Large intestine (tissue), 3 donors: Measurements from ENCODE around the gene ZCCHC14. TPM values are rescaled to one million over a fixed set of nuclear protein-coding genes. Genes with fewer than 3 reads are reported as not detected.

Experiments used
- DNase-seq, 2 donors: peaks; one replicate each; pipeline versions ENCODE4 v3.0.0 to v3.0.0-alpha.2; 2013
- H3K27ac ChIP-seq: one replicate; pipeline ENCODE4 v1.5.1; 2013; ENCODE audit warnings: low read length
- H3K27me3 ChIP-seq: 2 replicates; pipeline ENCODE4 v1.6.1; 2013; ENCODE audit warnings: low read length; ENCODE audit not compliant: control insufficient read depth, insufficient read depth
- H3K36me3 ChIP-seq: 2 replicates; pipeline ENCODE4 v1.6.1; 2013; ENCODE audit warnings: low read length; ENCODE audit not compliant: control insufficient read depth, insufficient read depth
- H3K4me1 ChIP-seq: one replicate; pipeline ENCODE4 v1.6.1; 2013; ENCODE audit warnings: low read length; ENCODE audit not compliant: control insufficient read depth, insufficient read depth
- H3K4me3 ChIP-seq: one replicate; pipeline ENCODE4 v1.5.1; 2013; ENCODE audit warnings: low read length
- H3K9me3 ChIP-seq: one replicate; pipeline ENCODE4 v1.6.1; 2013; ENCODE audit warnings: mild to moderate bottlenecking, low read depth, low read length, moderate library complexity; ENCODE audit not compliant: control insufficient read depth
- WGBS: methylation state at CpG from one replicate; pipeline ENCODE4 v1.1.5; 2013; ENCODE audit warnings: low lambda C conversion rate; ENCODE audit not compliant: insufficient coverage; 5-methylcytosine and 5-hydroxymethylcytosine counted together
- polyA plus RNA-seq: library from polyadenylated mRNA; unstranded; fragments of 120-200 nt; gene quantifications from one replicate; pipeline ENCODE4 v1.2.1, GENCODE V29; 2013

The ZCCHC14 gene
- polyA plus RNA-seq, 1 donor = 40.9 TPM

DNA sequence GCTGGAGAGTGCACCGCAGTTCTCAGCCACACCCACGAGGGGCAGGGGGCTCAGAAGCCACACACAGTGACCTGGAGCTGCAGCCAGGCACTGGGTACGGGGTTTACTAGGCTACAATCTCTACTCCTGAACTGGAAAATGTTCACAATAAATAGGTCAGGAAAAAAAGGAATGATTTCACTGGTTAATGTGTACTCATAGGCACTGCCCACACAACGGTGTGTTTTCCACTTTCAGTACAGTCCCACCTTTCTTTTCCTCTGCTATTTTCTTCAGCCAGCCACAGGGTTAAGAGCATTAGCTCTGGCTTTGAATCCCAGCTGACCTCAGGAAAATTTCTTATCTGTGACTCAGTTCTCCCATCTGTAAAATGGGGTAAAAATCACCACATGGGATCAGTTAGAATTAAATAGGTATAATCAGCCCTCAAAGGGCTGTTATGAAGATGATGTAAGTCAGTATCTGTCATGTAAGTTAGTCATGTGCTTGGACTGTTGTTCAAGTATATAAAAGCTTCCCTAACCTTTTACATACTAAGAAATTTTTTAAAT lies 35.7 kb downstream of the ZCCHC14 start:
- H3K27ac ChIP-seq = peak overlapping the region; percentile 81
- H3K4me3 ChIP-seq = no peak overlapping the region
- 60% methylated on average over 1 of the region's 4 CpGs for WGBS
- H3K4me1 ChIP-seq = peaks cover 54% of the 10 kb centered on the region
- peak in 1 of 2 donors; percentile 68 for DNase-seq
- H3K36me3 ChIP-seq = peaks cover 38% of the 10 kb centered on the region
- no peaks in the 10 kb centered on the region for H3K9me3 ChIP-seq
- H3K27me3 ChIP-seq = no peaks in the 10 kb centered on the region

DNA sequence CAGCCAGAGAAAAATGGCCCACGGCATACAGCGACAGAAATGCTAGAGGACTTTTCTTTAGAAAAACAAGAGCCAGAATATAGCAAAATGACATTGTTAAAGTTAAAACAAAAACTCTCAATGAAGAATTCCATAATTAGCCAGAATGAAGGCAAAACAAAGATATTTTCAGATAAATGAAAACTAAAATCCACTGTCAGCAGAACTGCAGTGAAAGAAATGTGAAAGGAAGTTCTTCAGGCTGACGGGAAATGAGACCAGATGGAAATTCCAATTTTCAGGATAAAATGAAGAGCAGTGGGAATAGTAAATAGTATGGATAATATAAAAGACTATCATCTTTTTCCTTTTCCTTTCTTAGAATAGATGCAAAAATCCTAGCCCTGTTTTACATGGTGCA lies 38.4 kb downstream of the ZCCHC14 start:
- no peak for DNase-seq
- Histone ChIP-seq H3K4me3 (no peak overlapping the region), H3K27ac (no peak overlapping the region), H3K36me3 (peaks cover 52% of the 10 kb centered on the region), H3K27me3 (no peaks in the 10 kb centered on the region), H3K9me3 (no peaks in the 10 kb centered on the region), H3K4me1 (peaks cover 37% of the 10 kb centered on the region)
- 88% methylated on average over 1 of the region's 3 CpGs for WGBS

DNA sequence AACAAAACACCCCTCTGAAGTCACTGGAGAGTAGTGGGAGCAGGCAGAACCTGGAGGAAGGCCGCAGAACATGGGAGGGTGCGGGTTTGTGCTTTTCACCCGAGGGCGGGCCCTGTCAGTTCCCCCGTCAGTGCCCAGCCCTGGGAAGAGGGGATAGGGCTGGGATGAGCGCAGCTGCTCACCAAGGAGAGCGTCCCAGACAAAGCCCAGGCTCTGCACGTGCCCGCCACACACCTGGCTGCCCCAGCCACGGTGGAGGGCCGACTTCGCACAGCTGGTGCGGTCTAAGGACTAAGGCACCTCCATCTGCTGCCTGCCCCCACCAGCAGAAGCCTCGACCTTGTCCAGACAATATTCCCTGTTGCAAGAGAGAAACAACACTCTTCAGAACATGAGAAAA lies 39.5 kb downstream of the ZCCHC14 start:
- no CpG with 5 or more reads among the region's 14 CpGs for WGBS
- peaks cover 52% of the 10 kb centered on the region for H3K36me3 ChIP-seq
- no peak for DNase-seq

DNA sequence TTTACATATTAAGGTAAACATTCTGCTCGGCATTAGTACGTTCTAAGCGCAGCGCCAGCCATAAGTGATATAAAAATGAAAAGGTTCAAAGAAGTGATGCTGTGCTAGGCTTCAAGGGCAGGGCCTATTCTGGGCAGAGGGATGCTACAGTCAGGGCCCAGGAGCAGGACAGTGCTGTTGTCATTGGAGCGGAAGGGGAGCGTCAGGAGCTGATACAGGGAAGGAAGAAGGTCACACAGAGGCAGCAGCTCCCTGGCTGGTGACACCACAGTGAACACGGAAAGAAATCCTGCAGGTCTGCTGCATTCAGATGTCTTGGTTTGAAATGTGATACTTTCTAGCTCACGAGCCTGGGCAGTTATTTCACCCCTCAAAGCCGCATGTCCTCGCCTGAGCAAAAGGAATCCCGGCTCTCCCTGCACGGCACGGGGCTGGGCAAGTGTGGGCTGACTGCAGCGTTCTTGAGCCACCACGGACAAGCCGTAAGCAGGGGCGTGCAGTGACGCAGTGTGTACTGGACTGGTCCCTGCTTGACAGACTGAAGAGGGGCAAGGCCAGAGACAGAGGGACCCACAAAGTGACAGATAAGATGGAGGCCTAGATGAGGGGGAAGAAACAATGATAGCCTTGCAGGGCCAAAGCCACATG lies 41.1 kb downstream of the ZCCHC14 start:
- Histone ChIP-seq H3K27ac (no peak overlapping the region), H3K36me3 (peaks cover 61% of the 10 kb centered on the region), H3K9me3 (no peaks in the 10 kb centered on the region), H3K4me1 (peaks cover 12% of the 10 kb centered on the region), H3K4me3 (no peak overlapping the region), H3K27me3 (no peaks in the 10 kb centered on the region)
- DNase-seq = no peak
- 90% methylated on average over 4 of the region's 18 CpGs for WGBS

More for the DNA sequence above, 39.5 kb downstream of the ZCCHC14 start:
- H3K27ac ChIP-seq = no peak overlapping the region
- H3K4me3 ChIP-seq = no peak overlapping the region
- no peaks in the 10 kb centered on the region for H3K27me3 ChIP-seq
- H3K9me3 ChIP-seq = no peaks in the 10 kb centered on the region
- H3K4me1 ChIP-seq = peaks cover 28% of the 10 kb centered on the region

DNA sequence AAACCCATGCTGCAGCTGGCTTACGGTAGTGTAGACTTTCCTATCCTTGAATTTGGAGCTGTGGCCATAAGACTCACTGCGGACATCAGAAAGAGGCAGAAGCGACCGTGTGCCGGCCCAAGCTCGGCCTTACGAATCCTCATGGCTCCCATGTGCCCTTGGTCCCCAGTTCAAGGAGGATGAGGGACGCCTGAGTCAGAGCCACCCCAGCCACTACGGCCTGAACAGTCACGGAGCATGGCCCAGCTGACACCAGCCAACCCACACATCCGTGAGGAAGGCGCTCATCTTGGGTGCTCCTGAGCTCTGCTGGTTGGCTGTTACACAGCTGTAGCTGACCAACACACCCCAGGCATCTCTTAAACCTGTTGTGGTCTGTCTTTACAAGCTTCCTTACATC lies 44.0 kb downstream of the ZCCHC14 start:
- DNase-seq = no peak
- no peak overlapping the region for H3K27ac ChIP-seq
- H3K4me3 ChIP-seq = no peak overlapping the region
- no peaks in the 10 kb centered on the region for H3K9me3 ChIP-seq
- no peaks in the 10 kb centered on the region for H3K4me1 ChIP-seq
- peaks cover 71% of the 10 kb centered on the region for H3K36me3 ChIP-seq
- no CpG with 5 or more reads among the region's 12 CpGs for WGBS
- H3K27me3 ChIP-seq = no peaks in the 10 kb centered on the region

DNA sequence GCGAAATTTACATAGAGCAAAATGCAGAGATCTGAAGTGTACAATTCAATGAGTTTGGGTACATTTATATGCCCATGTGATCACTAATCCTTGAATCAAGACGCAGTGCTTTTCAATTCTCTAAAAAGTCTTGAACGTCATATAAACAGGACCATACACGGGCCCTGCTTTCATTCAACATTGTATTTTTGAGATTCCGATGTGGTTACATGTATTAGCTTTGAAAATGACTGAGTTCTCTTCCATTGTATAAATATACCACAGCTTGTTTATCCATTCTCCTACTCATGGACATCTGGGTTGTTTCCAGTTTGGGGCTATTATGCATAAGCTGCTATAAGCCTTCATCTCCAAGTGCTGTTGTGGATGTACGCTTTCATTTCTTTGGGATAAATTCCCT lies 45.5 kb downstream of the ZCCHC14 start:
- Histone ChIP-seq H3K9me3 (no peaks in the 10 kb centered on the region), H3K27me3 (no peaks in the 10 kb centered on the region), H3K4me3 (no peak overlapping the region), H3K36me3 (peaks cover 61% of the 10 kb centered on the region), H3K27ac (peak overlapping the region; percentile 58), H3K4me1 (no peaks in the 10 kb centered on the region)
- peak; percentile 44 to 47 for DNase-seq
- 70% methylated on average over 2 of the region's 6 CpGs for WGBS

DNA sequence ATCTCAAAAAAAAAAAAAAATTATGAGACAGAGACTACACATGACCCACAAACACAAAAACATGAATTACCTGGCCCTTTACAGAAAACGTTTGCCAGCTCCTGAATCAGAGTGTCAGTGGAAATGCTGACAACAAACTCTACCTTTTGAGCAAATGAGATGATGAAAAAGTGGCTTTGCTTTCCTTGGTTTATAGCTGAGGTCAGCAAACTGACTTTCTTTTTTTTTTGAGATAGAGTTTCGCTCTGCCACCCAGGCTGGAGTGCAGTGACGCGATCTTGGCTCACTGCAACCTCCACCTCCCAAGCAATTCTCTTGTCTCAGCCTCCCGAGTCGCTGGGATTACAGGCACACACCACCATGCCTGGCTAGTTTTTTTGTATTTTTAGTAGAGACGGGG lies 46.3 kb downstream of the ZCCHC14 start:
- Histone ChIP-seq H3K4me1 (no peaks in the 10 kb centered on the region), H3K9me3 (no peaks in the 10 kb centered on the region), H3K4me3 (no peak overlapping the region), H3K27ac (peak overlapping the region; percentile 58), H3K36me3 (peaks cover 58% of the 10 kb centered on the region), H3K27me3 (no peaks in the 10 kb centered on the region)
- no peak for DNase-seq
- WGBS = 100% methylated on average over 1 of the region's 7 CpGs

DNA sequence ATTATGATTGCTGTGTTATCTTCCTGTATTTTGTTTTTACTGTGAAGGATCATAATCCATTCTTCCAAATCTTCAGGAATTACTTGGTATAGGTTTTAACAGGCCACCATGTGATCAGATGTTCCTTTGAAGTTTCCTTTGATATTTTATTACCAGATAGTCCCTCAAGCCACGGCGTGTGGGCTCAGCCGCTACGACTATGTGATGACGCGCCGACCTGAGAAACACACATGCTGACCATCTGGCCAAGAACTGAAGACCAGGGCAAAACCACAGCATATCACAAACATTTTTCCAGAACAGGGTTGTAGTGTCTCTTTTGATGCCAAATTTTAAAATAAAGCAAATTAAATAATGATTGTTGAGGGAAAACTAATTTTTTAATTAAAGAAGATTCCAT lies 47.3 kb downstream of the ZCCHC14 start:
- Histone ChIP-seq H3K9me3 (no peaks in the 10 kb centered on the region), H3K4me1 (no peaks in the 10 kb centered on the region), H3K27me3 (no peaks in the 10 kb centered on the region), H3K27ac (no peak overlapping the region), H3K4me3 (no peak overlapping the region), H3K36me3 (peaks cover 51% of the 10 kb centered on the region)
- WGBS = no CpG with 5 or more reads among the region's 7 CpGs
- no peak for DNase-seq

DNA sequence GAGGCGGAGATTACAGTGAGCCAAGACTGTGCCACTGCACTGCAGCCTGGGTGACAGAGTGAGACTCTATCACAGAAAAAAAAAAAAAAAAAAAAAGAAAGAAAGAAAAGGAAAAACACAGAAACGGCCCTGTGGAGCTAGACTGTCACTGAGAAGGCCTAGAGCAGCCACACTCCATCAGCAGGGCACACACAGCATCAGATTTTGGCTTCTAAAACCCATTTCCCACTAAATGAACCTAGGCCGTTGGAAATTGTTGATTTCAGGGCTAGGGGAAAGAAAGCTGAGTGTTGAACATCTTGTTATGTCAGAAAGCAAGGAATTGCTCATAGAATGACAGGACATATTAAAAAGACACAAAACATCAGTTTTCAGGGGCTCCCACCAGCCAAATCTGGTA lies 48.9 kb downstream of the ZCCHC14 start:
- Histone ChIP-seq H3K4me3 (no peak overlapping the region), H3K27me3 (no peaks in the 10 kb centered on the region), H3K9me3 (no peaks in the 10 kb centered on the region), H3K36me3 (peaks cover 43% of the 10 kb centered on the region), H3K27ac (no peak overlapping the region), H3K4me1 (no peaks in the 10 kb centered on the region)
- DNase-seq = no peak
- WGBS = 100% methylated on average over 1 of the region's 3 CpGs

DNA sequence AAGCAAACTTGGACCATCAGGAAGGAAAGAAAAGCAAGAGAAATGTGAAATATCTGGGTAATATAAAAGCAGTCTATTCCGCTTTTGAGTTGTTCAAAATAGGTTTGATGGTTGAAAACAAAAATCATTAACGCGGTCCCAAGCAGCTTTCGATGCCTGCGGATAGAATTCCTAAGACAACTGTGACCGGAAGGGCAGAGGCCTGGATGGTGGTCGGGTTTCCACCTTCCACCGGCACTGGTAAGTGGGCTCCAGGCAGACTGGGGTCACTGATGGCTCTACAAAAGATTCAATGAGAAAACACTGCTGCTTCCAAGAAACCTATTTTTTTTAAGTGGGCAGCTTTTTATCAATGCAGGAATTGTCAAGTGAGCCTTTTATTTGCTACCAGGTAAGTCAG lies 49.8 kb downstream of the ZCCHC14 start:
- Histone ChIP-seq H3K4me3 (no peak overlapping the region), H3K9me3 (no peaks in the 10 kb centered on the region), H3K4me1 (no peaks in the 10 kb centered on the region), H3K27ac (no peak overlapping the region), H3K27me3 (no peaks in the 10 kb centered on the region), H3K36me3 (peaks cover 34% of the 10 kb centered on the region)
- DNase-seq = no peak
- WGBS = no CpG with 5 or more reads among the region's 8 CpGs

DNA sequence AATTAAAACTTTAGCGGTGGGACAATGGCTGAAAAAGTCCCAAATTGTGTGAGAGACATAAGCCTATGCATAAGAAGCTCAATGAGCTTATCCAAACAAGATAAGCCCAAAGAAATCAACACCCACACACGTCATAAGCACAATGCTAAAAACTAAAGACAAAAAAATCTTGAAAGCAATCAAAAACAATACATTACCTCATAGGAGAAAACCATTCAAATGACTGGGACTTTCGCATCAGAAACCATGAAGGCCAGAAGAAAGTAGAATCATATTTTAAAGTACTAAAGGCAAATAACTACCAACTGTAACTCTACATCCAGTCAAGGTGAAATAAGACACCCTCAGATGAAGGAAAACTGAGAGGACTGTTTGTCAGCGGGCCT lies 50.2 kb downstream of the ZCCHC14 start:
- H3K27me3 ChIP-seq = no peaks in the 10 kb centered on the region
- no peak overlapping the region for H3K4me3 ChIP-seq
- DNase-seq = no peak
- no peaks in the 10 kb centered on the region for H3K4me1 ChIP-seq
- H3K36me3 ChIP-seq = peaks cover 31% of the 10 kb centered on the region
- no peaks in the 10 kb centered on the region for H3K9me3 ChIP-seq
- WGBS = 89% methylated on average over 3 of the region's 4 CpGs
- no peak overlapping the region for H3K27ac ChIP-seq
